HCEC 1CT (cell line): ENCODE measurements around the gene HHAT.
"Not testable (repeated sequence)": the region's sequence is repeated elsewhere in the genome, so short reads cannot be mapped to it uniquely, and the experiment has no call there.

Source experiments
- DNase-seq: peaks from one replicate; pipeline ENCODE4 v3.0.0-alpha.2; 2017

Gene HHAT

GRCh38 chr1:210654176-210654981 lies 325.7 kb downstream of the HHAT start:
- DNase-seq, result no peak

- DNase-seq, result no peak
These were observed 326.8 kb downstream of the HHAT start for GRCh38 chr1:210655511-210655910.

- DNase-seq, result no peak
These were observed 329.1 kb downstream of the HHAT start for GRCh38 chr1:210657806-210658205.

- DNase-seq, result not testable (repeated sequence)
These were observed 332.8 kb downstream of the HHAT start for GRCh38 chr1:210661520-210661919.

GRCh38 chr1:210662291-210663050 lies 333.8 kb downstream of the HHAT start:
- DNase-seq, result no peak

- DNase-seq, result no peak
These were observed 335.2 kb downstream of the HHAT start for GRCh38 chr1:210663730-210664573.

- no peak for DNase-seq
These were observed 341.2 kb downstream of the HHAT start for GRCh38 chr1:210669951-210670350.

- DNase-seq, result no peak
These were observed 345.4 kb downstream of the HHAT start for GRCh38 chr1:210674151-210674550.

GRCh38 chr1:210676539-210676938 lies 347.8 kb downstream of the HHAT start:
- no peak for DNase-seq

GRCh38 chr1:210677533-210677932 lies 348.8 kb downstream of the HHAT start:
- no peak for DNase-seq

GRCh38 chr1:210678306-210678705 lies 349.6 kb downstream of the HHAT start:
- no peak for DNase-seq

GRCh38 chr1:210681158-210681557 lies 352.5 kb downstream of the HHAT start:
- DNase-seq, result no peak

- no peak for DNase-seq
These were observed 354.8 kb downstream of the HHAT start for GRCh38 chr1:210683403-210684047.

GRCh38 chr1:210684466-210685294 lies 356.0 kb downstream of the HHAT start:
- no peak for DNase-seq

GRCh38 chr1:210685295-210685650 lies 356.6 kb downstream of the HHAT start:
- no peak for DNase-seq

- no peak for DNase-seq
These were observed 358.1 kb downstream of the HHAT start for GRCh38 chr1:210686841-210687240.

- DNase-seq, result no peak
These were observed 359.0 kb downstream of the HHAT start for GRCh38 chr1:210687582-210688279.

GRCh38 chr1:210688512-210689234 lies 360.0 kb downstream of the HHAT start:
- DNase-seq, result no peak

- DNase-seq, result no peak
These were observed 361.1 kb downstream of the HHAT start for GRCh38 chr1:210689826-210690225.

GRCh38 chr1:210690236-210690635 lies 361.5 kb downstream of the HHAT start:
- no peak for DNase-seq
